ENCODE data around the gene SDR42E1.
"Not testable (repeated sequence)": the region's sequence is repeated elsewhere in the genome, so short reads cannot be mapped to it uniquely, and the experiment has no call there.

SDR42E1 gene

GRCh38 chr16:82005027-82005830 is 6.0 kb downstream of the SDR42E1 start:
- DNase-seq (ENCODE audit: low read depth, low spot score): no peak

DNA sequence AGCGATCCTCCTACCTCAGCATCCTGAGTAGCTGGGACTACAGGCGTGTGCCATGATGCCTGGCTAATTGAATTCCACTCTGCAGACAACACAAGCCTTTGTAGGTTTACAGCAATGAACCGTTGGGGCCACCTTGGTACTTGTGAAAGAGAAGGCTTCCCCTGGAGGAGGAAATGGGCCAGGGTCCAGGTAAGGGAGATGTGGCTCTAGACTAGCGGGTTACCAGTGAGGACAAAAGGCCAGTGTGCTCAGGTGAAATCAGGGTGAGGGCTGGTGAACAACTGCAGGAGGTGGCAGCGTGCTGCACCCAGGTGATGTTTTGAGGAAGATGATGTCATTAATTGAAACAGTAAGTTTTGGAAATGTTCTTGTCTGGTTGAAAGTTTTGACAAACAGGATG is 6.7 kb downstream of the SDR42E1 start:
- DNase-seq (ENCODE audit: low read depth, low spot score): no peak

DNA sequence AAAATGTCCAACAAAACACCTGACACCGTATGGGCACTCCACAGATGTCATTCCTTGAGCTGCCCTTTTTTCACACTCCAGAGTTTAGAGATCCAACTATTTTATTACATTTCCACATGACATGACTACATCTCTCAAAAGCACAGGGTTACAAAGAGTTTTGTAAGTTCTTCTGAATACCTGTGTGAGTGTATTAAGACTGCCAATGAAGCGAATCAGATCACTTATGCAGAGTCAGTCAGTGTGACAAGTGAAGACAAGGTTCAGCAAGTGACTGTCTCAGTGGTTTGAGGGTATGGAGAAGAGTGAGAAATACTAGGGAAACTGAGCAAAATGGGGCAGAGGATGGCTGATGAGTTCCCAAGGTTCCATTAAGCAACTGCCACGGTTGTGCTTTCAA is 8.4 kb downstream of the SDR42E1 start:
- no peak for DNase-seq (ENCODE audit: low read depth, low spot score)

DNA sequence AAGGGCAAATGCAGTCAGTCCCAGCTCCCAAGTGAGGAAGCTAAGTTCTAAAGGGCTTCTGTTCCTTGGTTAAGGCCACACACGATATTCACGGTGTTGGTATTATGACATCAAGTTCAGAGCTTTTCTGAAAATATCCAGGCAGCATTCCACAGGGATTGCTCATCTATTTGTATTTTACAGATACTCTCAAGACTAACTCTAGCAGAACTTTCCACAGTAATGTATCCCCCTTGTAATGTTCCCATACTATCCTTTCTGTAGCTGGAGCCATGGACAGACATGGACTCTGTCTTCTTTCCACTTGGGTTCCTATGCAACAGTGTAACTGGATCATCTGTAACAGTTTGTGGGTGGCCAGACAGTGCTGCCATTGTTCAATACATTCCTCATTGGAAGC is 13.5 kb downstream of the SDR42E1 start:
- no peak for DNase-seq (ENCODE audit: low read depth, low spot score)

GRCh38 chr16:81996664-81997509 is 14.4 kb downstream of the SDR42E1 start:
- DNase-seq (ENCODE audit: low read depth, low spot score): no peak

- no peak for DNase-seq (ENCODE audit: low read depth, low spot score)
Measured at GRCh38 chr16:81995651-81996050, 15.6 kb downstream of the SDR42E1 start.

GRCh38 chr16:81994485-81994884 is 16.8 kb downstream of the SDR42E1 start:
- no peak for DNase-seq (ENCODE audit: low read depth, low spot score)

DNA sequence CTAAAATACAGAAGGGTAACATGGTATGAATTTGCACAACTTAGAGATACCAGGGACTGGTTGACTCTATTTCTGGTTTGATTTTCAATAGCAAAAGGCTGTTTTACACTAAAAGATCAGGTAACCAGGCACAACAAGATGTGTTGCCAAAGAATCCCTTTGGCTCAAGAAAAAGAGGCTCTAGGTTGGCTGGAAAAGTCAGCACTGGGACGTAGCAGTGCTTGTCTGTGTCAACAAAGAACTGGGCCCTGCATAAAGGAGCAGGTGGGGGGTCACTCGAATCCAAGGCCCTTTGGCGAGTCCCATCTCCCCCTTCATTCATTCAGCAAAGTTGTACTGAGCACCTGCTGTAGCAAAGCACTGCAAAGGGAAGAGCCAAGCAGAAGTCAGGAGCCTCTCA is 18.4 kb downstream of the SDR42E1 start:
- DNase-seq (ENCODE audit: low read depth, low spot score): no peak

DNA sequence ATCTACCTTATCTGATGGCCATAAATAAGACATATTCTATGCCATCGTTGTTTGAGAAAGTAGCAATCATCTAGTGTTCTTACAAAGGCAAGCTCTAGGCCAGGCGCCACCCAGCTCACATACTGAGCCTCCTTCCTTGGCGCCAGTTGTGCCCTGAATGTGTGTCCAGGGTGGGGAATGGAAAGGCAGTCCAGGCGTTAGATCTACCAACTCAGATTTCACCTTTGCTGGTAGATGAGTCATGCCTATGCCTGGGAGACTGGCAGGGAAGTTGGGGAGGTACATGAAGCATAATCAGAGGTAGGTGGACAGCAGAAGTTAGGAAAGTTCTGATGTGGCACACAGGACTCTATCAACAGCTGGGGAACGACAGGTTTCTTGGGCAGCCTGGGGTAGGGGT is 23.6 kb downstream of the SDR42E1 start:
- no peak for DNase-seq (ENCODE audit: low read depth, low spot score)

DNA sequence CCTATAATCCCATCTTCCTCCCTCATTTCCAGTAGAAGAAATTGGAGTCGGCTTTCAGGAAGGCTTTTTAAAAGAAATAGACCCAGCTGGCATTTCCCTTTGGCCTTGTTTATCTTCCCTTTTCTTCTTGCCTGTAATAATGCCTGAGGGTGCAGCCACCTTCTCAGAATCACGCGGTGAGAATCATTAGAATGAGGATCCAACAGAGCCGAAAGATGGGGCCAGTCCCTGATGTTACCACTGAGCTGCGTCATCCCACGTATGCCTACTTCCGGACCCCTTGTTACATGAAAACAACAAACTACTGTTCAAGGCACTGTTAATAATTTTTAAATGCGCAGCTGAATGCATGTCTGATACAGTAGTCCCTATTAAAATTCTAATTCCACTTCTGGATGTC is 24.1 kb downstream of the SDR42E1 start:
- DNase-seq (ENCODE audit: low read depth, low spot score): no peak

DNA sequence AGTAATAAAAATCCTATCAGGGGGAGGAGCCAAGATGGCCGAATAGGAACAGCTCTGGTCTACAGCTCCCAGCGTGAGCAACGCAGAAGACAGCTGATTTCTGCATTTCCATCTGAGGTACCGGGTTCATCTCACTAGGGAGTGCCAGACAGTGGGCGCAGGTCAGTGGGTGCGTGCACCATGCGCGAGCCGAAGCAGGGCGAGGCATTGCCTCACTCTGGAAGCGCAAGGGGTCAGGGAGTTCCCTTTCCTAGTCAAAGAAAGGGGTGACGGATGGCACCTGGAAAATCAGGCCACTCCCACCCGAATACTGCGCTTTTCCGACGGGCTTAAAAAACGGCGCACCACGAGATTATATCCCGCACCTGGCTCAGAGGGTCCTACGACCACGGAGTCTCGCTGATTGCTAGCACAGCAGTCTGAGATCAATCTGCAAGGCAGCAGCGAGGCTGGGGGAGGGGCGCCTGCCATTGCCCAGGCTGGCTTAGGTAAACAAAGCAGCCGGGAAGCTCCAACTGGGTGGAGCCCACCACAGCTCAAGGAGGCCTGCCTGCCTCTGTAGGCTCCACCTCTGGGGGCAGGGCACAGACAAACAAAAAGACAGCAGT is 33.8 kb downstream of the SDR42E1 start:
- not testable (repeated sequence) for DNase-seq (ENCODE audit: low read depth, low spot score)

DNA sequence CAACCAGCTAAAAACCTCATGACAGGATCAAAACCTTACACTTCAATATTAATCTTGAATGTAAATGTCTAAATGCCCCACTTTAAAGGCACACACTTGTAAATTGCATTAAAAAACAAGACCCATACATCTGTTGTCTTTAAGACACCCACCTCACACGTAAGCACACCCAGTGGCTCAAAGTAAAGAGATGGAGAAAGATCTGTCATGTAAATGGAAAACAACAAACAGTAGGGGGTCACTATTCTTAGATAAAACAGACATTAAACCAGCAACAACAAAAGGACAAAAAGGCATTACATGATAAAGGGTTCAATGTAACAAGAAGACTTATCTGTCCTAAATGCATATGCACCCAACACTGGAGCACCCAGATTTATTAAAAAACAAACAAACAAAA is 35.6 kb downstream of the SDR42E1 start:
- no peak for DNase-seq (ENCODE audit: low read depth, low spot score)

- peak; percentile 64 for DNase-seq (ENCODE audit: low read depth, low spot score)
Measured at GRCh38 chr16:81973737-81974136, 37.5 kb downstream of the SDR42E1 start.

GRCh38 chr16:81971853-81972252 is 39.4 kb downstream of the SDR42E1 start:
- no peak for DNase-seq (ENCODE audit: low read depth, low spot score)

GRCh38 chr16:81967358-81967757 is 43.9 kb downstream of the SDR42E1 start:
- no peak for DNase-seq (ENCODE audit: low read depth, low spot score)

GRCh38 chr16:81964808-81965207 is 46.5 kb downstream of the SDR42E1 start:
- DNase-seq (ENCODE audit: low read depth, low spot score): no peak

GRCh38 chr16:81956213-81956948 is 54.9 kb downstream of the SDR42E1 start:
- no peak for DNase-seq (ENCODE audit: low read depth, low spot score)

DNA sequence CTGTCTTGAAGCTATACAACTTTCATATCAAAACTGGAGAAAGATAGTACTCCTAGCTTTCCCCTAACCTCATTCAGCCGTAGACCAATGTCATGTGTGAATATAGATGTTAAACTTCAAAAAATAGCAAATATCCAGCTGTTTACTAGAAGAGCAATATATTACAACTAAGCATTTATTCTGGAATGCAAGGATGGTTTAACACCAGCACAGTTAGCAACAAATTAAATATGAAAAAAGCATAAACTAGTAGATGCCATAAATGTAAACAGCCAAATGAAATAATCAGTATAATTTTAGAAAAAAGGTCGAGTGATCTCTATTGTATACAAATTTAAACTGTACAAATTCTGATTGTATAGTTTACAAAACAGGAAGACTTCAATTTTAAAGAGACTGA is 59.7 kb downstream of the SDR42E1 start:
- DNase-seq (ENCODE audit: low read depth, low spot score): no peak

GRCh38 chr16:81946206-81946605 is 65.1 kb downstream of the SDR42E1 start:
- no peak for DNase-seq (ENCODE audit: low read depth, low spot score)

- DNase-seq (ENCODE audit: low read depth, low spot score): no peak
Measured at GRCh38 chr16:81945665-81946064, 65.6 kb downstream of the SDR42E1 start.

GRCh38 chr16:81942007-81942601 is 69.2 kb downstream of the SDR42E1 start:
- DNase-seq (ENCODE audit: low read depth, low spot score): no peak

Measured in iPS DF 19.7 (cell line).